ENCODE measurements around the gene ZMAT3.

Gene ZMAT3

DNA sequence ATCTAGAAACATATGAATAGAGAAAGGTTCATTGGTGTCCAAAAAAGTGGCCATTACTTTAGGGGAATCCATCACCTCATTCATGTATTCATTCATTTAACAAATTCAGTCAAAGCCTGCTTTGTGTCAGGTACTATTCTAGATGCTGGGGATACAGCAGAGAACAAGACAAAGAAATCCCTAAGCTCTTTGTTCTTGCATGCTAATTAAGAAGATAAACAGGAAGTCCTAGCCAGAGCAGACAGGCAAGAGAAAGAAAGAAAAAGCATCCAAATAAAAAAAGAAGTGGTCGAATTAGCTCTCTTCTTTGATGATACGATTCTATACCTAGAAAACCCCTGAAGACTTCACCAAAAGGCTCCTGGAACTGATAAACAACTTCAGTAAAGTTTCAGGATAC lies 12.4 kb upstream of the ZMAT3 start:
- Histone ChIP-seq H3K36me3 (no peaks in the 10 kb centered on the region), H3K9me3 (no peaks in the 10 kb centered on the region), H3K27me3 (no peaks in the 10 kb centered on the region), H3K4me1 (no peaks in the 10 kb centered on the region), H3K4me3 (ENCODE audit: low read depth, low read length) (no peak overlapping the region)
- TF ChIP-seq, protein P1, sequence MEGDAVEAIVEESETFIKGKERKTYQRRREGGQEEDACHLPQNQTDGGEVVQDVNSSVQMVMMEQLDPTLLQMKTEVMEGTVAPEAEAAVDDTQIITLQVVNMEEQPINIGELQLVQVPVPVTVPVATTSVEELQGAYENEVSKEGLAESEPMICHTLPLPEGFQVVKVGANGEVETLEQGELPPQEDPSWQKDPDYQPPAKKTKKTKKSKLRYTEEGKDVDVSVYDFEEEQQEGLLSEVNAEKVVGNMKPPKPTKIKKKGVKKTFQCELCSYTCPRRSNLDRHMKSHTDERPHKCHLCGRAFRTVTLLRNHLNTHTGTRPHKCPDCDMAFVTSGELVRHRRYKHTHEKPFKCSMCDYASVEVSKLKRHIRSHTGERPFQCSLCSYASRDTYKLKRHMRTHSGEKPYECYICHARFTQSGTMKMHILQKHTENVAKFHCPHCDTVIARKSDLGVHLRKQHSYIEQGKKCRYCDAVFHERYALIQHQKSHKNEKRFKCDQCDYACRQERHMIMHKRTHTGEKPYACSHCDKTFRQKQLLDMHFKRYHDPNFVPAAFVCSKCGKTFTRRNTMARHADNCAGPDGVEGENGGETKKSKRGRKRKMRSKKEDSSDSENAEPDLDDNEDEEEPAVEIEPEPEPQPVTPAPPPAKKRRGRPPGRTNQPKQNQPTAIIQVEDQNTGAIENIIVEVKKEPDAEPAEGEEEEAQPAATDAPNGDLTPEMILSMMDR (IDR thresholded peaks at IDR 0.05; ENCODE audit: low read depth, low read length), result no peak
- no peak for DNase-seq

DNA sequence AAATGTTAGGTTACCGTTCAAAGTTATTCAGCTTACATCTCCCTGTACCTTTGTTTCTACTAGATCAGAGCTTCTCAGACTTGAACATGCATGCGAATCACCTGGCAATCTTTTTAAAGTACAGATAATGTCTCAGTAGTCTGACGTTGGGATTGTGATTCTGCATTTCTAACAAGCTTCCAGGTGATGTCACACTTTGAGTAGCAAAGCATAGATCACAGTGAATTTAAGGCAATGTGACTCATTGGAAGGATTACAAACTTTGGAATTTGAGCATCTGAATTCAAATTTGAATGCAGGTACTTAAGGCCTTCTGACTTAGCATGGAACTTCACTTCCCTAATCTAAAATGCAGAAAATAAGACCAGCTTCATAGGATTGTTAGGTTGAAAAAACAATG lies 10.8 kb upstream of the ZMAT3 start:
- H3K4me1 ChIP-seq, result no peaks in the 10 kb centered on the region
- H3K27me3 ChIP-seq, result no peaks in the 10 kb centered on the region
- no peak overlapping the region for H3K4me3 ChIP-seq (ENCODE audit: low read depth, low read length)
- H3K9me3 ChIP-seq, result no peaks in the 10 kb centered on the region
- TF ChIP-seq, protein P1 (IDR thresholded peaks at IDR 0.05; ENCODE audit: low read depth, low read length), result no peak
- DNase-seq, result no peak
- no peaks in the 10 kb centered on the region for H3K36me3 ChIP-seq

DNA sequence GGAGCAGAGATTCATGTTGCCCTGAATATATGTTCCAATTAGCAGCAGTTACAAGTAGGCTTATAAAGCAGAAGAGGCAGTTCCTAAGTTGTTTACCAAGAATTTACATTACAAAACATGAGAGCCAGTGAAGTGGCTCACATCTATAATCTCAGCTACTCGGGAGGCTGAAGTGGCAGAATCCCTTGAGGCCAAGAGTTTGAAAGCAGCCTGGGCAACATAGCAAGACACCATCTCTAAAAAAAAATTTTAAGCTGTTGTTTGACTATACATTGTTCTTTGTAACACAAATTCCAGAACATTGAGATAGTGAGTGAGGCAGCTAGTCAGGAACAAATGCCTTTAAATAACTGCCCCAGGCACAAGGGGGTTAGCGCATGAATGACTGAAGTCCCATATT lies 10.3 kb upstream of the ZMAT3 start:
- no peaks in the 10 kb centered on the region for H3K27me3 ChIP-seq
- no peak for DNase-seq
- TF ChIP-seq, protein P1 (IDR thresholded peaks at IDR 0.05; ENCODE audit: low read depth, low read length), result no peak

GRCh38 chr3:179079537-179079936 lies 7.9 kb upstream of the ZMAT3 start:
- H3K36me3 ChIP-seq, result no peaks in the 10 kb centered on the region
- TF ChIP-seq, protein P1 (IDR thresholded peaks at IDR 0.05; ENCODE audit: low read depth, low read length), result no peak

More for the DNA sequence above, 10.3 kb upstream of the ZMAT3 start:
- Histone ChIP-seq H3K4me1 (no peaks in the 10 kb centered on the region), H3K36me3 (no peaks in the 10 kb centered on the region), H3K4me3 (ENCODE audit: low read depth, low read length) (no peak overlapping the region), H3K9me3 (no peaks in the 10 kb centered on the region)

GRCh38 chr3:179076243-179077027 lies 4.8 kb upstream of the ZMAT3 start:
- no peak overlapping the region for H3K4me3 ChIP-seq (ENCODE audit: low read depth, low read length)
- no peaks in the 10 kb centered on the region for H3K36me3 ChIP-seq
- H3K9me3 ChIP-seq, result no peaks in the 10 kb centered on the region
- H3K4me1 ChIP-seq, result no peaks in the 10 kb centered on the region
- H3K27me3 ChIP-seq, result no peaks in the 10 kb centered on the region
- TF ChIP-seq, protein P1 (IDR thresholded peaks at IDR 0.05; ENCODE audit: low read depth, low read length), result no peak
- DNase-seq, result no peak

More at GRCh38 chr3:179079537-179079936, 7.9 kb upstream of the ZMAT3 start:
- Histone ChIP-seq H3K27me3 (no peaks in the 10 kb centered on the region), H3K9me3 (no peaks in the 10 kb centered on the region), H3K4me3 (ENCODE audit: low read depth, low read length) (no peak overlapping the region), H3K4me1 (no peaks in the 10 kb centered on the region)
- no peak for DNase-seq

- no peaks in the 10 kb centered on the region for H3K36me3 ChIP-seq
- H3K27me3 ChIP-seq, result no peaks in the 10 kb centered on the region
- H3K4me1 ChIP-seq, result no peaks in the 10 kb centered on the region
- TF ChIP-seq, protein P1 (IDR thresholded peaks at IDR 0.05; ENCODE audit: low read depth, low read length), result no peak
- no peaks in the 10 kb centered on the region for H3K9me3 ChIP-seq
- DNase-seq, result no peak
- H3K4me3 ChIP-seq (ENCODE audit: low read depth, low read length), result no peak overlapping the region
These were observed 3.0 kb upstream of the ZMAT3 start for GRCh38 chr3:179074656-179075055.

Data from BE2C (cell line).